Measurements from ENCODE around the gene BARHL2. TPM values are rescaled to one million over a fixed set of nuclear protein-coding genes. Genes with fewer than 3 reads are reported as not detected.

The BARHL2 gene
- total and polyA plus RNA-seq, 4 donors = not detected

DNA sequence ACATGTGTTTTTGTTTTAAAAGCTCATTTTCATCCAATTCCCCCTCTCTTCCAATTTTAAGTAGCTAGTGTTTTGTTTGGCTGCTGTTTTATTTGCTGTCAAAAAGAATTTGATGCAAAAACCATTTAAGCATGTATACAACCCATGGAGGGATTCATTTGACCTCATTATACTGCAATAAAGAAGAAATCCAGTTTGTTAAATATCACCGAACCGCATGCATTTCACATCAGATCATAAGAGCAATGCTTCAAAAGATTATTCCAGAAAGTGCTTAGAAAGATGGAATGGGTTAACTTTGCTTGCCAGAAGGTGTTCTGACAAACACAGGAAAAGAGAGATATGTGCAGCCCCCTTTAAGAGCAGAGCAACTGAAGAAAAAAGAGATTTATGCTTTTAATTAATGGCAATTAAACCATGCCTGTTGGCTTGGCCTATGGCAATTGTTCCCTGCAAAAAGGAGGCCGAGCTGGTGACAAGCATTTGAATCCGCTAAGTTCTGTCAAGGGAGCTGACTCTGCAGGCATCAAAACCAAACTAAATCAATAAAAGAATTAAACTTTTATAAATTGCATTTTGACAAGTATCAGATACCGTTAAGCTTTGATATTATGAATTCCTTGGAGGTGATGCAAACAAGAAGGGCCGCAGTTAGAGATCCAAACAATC is 14.4 kb upstream of the BARHL2 start:
- WGBS, 2 donors = 26 to 37% methylated on average over 6 of the region's 6 CpGs
- H3K27me3 ChIP-seq (ENCODE audit: control insufficient read depth in 3 of 3, insufficient read depth in 3 of 3, low read length in 2 of 3) = peaks cover 25 to 93% (median 92%) of the 10 kb centered on the region in 3 donors
- no peak overlapping the region for H3K9ac ChIP-seq (ENCODE audit: insufficient read depth in 1 of 2, low read length in 2 of 2)
- DNase-seq = no peak
- H3K4me1 ChIP-seq (ENCODE audit: control insufficient read depth in 5 of 5, insufficient read depth in 5 of 5, low read length in 5 of 5) = peaks cover under 1 to 16% (median 5%) of the 10 kb centered on the region in 5 donors
- H3K27ac ChIP-seq (ENCODE audit: low read depth in 1 of 2, low read length in 1 of 2) = no peak overlapping the region
- TF ChIP-seq, protein P1, sequence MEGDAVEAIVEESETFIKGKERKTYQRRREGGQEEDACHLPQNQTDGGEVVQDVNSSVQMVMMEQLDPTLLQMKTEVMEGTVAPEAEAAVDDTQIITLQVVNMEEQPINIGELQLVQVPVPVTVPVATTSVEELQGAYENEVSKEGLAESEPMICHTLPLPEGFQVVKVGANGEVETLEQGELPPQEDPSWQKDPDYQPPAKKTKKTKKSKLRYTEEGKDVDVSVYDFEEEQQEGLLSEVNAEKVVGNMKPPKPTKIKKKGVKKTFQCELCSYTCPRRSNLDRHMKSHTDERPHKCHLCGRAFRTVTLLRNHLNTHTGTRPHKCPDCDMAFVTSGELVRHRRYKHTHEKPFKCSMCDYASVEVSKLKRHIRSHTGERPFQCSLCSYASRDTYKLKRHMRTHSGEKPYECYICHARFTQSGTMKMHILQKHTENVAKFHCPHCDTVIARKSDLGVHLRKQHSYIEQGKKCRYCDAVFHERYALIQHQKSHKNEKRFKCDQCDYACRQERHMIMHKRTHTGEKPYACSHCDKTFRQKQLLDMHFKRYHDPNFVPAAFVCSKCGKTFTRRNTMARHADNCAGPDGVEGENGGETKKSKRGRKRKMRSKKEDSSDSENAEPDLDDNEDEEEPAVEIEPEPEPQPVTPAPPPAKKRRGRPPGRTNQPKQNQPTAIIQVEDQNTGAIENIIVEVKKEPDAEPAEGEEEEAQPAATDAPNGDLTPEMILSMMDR (IDR thresholded peaks at IDR 0.05; ENCODE audit: control extremely low read depth, extremely low read depth) = no peak
- H3K36me3 ChIP-seq (ENCODE audit: control insufficient read depth in 4 of 4, insufficient read depth in 4 of 4, low read length in 4 of 4) = no peaks in the 10 kb centered on the region
- peaks cover 0 to 13% (median 0%) of the 10 kb centered on the region in 4 donors for H3K9me3 ChIP-seq (ENCODE audit: control insufficient read depth in 4 of 4, insufficient read depth in 3 of 4, low read length in 3 of 4)
- no peak overlapping the region for H3K4me3 ChIP-seq
- no peak for ATAC-seq (ENCODE audit: insufficient read depth, low FRiP score)

DNA sequence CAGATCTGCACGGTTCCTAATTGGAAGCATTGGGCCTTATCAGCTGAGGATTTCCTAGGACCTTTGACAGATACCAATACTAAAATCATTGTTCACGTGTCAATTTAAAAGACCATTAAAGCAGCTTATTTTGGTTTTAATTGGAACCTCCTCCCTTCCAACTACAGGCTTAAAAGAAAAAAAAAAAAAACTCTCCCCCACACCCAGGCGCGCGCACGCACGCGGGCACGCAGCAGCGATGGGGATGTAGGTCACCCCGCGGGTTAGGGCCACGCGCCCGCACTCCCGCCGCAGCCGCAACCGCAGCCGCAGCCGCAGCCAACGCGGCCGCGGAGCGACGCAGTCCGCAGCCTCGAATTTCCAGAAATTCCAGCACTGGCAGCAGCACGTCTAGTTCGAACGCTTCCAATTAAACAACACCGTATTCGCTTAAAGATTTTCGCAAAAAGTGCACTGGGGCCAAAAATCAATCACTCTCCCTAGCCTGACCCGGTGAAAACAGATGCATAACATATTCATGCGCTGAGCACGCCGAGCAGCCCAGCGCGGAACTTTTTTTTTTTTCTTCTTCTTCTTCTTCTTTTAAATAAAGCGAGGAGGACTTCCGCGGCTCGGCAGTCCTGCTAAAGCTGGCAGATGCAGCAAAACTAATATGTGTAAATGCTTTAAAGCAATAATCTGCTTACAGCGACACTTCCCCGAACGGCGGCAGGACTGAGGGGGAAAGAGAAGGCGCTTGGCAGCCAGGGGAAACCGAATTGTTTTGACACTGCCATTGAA is 13.3 kb upstream of the BARHL2 start:
- TF ChIP-seq, protein P1 (IDR thresholded peaks at IDR 0.05; ENCODE audit: control extremely low read depth, extremely low read depth) = no peak
- no peaks in the 10 kb centered on the region for H3K36me3 ChIP-seq (ENCODE audit: control insufficient read depth in 4 of 4, insufficient read depth in 4 of 4, low read length in 4 of 4)
- H3K4me3 ChIP-seq = no peak overlapping the region
- H3K27ac ChIP-seq (ENCODE audit: low read depth in 1 of 2, low read length in 1 of 2) = no peak overlapping the region
- peaks cover 4 to 26% (median 9%) of the 10 kb centered on the region in 5 donors for H3K4me1 ChIP-seq (ENCODE audit: control insufficient read depth in 5 of 5, insufficient read depth in 5 of 5, low read length in 5 of 5)
- H3K27me3 ChIP-seq (ENCODE audit: control insufficient read depth in 3 of 3, insufficient read depth in 3 of 3, low read length in 2 of 3) = peaks cover 25 to 98% (median 95%) of the 10 kb centered on the region in 3 donors
- peak; percentile 33 to 45 (median 36) for DNase-seq
- peaks cover 0 to 16% (median 0%) of the 10 kb centered on the region in 4 donors for H3K9me3 ChIP-seq (ENCODE audit: control insufficient read depth in 4 of 4, insufficient read depth in 3 of 4, low read length in 3 of 4)
- no peak overlapping the region for H3K9ac ChIP-seq (ENCODE audit: insufficient read depth in 1 of 2, low read length in 2 of 2)
- 3 to 5% methylated on average over 51 of the region's 51 CpGs for WGBS, 2 donors
- no peak for ATAC-seq (ENCODE audit: insufficient read depth, low FRiP score)

DNA sequence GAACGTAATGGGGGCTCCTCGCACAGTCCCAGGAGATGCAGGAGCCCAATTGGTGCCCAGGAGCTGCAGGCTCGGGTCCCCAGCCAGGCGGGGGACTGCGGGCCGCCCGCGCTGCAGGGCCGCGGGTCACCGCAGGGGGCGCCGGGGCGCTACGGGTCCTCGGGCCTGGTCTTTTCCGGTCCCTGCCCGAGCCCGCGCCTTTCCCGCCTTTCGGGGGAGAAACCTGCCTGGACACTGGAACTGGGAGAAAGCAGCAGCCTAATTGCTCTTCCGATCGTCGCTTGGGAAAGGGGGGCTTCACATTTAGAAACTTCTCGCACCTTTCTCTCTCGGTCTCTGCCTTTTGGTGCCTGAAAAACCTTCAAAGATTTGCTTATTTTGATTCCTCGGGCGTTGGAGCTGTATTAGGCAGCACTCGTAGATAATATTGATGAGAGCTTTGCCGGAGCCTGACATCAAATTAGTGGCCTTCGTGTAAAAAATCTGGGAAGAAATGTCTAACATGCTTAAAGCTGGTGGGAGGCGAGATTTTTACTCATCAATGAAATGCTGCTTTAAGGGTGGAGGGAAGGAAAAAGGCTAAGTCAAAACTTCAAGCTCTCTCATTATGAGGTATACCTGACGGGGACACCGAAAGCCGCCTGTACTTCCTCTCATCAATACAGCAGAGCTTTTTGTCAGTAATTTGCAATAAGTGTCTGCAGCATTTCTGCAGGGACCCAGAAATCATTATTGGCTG is 12.6 kb upstream of the BARHL2 start:
- Histone ChIP-seq H3K27ac (ENCODE audit: low read depth in 1 of 2, low read length in 1 of 2) (no peak overlapping the region), H3K36me3 (ENCODE audit: control insufficient read depth in 4 of 4, insufficient read depth in 4 of 4, low read length in 4 of 4) (no peaks in the 10 kb centered on the region), H3K27me3 (ENCODE audit: control insufficient read depth in 3 of 3, insufficient read depth in 3 of 3, low read length in 2 of 3) (peaks cover 28 to 98% (median 95%) of the 10 kb centered on the region in 3 donors), H3K4me1 (ENCODE audit: control insufficient read depth in 5 of 5, insufficient read depth in 5 of 5, low read length in 5 of 5) (peaks cover 4 to 34% (median 10%) of the 10 kb centered on the region in 5 donors), H3K4me3 (no peak overlapping the region), H3K9me3 (ENCODE audit: control insufficient read depth in 4 of 4, insufficient read depth in 3 of 4, low read length in 3 of 4) (peaks cover 0 to 19% (median 0%) of the 10 kb centered on the region in 4 donors), H3K9ac (ENCODE audit: insufficient read depth in 1 of 2, low read length in 2 of 2) (no peak overlapping the region)
- WGBS, 2 donors = 7 to 12% methylated on average over 36 of the region's 36 CpGs
- DNase-seq = peak in 2 of 3 donors; percentile 30 to 54
- TF ChIP-seq, protein P1 (IDR thresholded peaks at IDR 0.05; ENCODE audit: control extremely low read depth, extremely low read depth) = no peak
- no peak for ATAC-seq (ENCODE audit: insufficient read depth, low FRiP score)
